DLD1 (cell line): ENCODE measurements around the gene UNC119.

Experiments used
- in situ Hi-C: cut with HindIII; loops from 2 replicates; pipeline ENCODE4 v1.10.0; 2017; ENCODE audit warnings: low sequenced_read_pairs

The UNC119 gene

GRCh38 chr17:28545787-28546415 is 6.5 kb downstream of the UNC119 start:
- in situ Hi-C loops, result loop anchor here (5.0 kb wide), 2 partner anchors 46 to 49 kb away; no protein-coding TSS in a partner anchor

DNA sequence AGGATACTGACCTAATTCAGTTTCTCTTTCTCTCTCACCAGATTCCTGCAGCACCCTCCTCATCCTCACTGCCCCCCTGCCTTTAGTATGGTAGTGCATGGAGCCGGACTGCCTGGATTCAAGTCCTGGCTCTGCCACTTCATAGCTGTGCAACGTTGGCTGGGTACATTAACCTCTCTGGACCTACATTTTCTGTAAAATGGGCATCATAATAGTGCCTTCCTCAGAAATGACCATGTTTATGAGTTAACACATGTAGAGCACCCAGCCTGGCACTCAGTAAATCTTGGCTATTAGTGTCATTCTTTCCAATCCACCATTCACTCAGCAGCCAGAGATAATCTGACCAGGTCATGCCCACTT is 7.3 kb downstream of the UNC119 start:
- in situ Hi-C loops, result loop anchor here (5.0 kb wide), 2 partner anchors 47 to 48 kb away; no protein-coding TSS in a partner anchor

DNA sequence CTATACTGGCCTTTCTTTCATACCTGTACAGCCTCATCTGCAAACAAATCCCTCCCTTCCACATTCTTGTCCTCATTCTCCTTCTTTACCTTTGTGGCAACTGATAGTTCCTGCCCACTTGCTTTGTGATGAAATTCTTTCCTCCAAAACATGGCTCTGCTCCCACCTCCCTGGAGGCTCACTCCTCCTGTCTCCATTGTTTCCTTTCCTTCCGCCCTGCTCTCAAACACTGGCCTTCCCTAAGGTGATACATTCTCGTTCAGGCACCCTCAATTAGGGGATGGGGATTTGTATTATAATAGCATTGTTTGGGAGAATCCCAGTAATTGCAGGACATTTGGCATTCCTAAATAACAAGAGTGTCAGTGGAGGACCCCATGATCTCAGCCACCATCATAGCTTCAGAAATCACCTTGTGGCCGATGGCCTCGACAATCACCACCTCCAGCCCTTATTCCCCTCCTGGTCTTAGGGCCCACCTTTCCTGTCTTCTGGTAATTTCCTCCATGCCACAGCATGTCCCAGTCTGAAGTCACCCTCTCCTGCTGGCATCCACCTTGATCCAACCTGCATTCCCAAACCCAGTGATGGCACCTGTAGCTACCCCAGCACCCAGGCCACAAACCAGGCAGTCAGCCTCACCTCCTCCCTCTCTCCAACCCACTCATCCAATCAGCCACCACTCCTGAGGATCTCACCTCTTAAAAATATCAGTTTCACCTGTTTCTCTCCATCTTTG is 7.9 kb downstream of the UNC119 start:
- in situ Hi-C loops, result loop anchor here (5.0 kb wide), 2 partner anchors 47 to 48 kb away; no protein-coding TSS in a partner anchor

DNA sequence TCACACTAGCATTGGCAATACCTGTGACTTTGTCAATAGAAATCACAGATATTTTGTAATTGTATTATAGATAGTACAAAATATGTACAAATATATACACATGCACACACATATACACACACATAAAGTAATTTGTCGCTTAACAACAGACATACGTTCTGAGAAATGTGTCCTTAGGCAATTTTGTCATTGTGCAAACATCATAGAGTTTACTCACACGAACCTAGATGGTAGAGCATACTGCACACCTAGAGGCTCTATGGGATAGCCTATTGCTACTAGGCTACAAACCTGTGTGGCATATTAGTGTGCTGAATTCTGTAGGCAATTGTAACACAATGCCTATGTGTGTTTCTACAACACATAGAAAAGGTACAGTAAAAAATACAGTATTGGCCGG is 11.0 kb downstream of the UNC119 start:
- in situ Hi-C loops, result no loop called here

DNA sequence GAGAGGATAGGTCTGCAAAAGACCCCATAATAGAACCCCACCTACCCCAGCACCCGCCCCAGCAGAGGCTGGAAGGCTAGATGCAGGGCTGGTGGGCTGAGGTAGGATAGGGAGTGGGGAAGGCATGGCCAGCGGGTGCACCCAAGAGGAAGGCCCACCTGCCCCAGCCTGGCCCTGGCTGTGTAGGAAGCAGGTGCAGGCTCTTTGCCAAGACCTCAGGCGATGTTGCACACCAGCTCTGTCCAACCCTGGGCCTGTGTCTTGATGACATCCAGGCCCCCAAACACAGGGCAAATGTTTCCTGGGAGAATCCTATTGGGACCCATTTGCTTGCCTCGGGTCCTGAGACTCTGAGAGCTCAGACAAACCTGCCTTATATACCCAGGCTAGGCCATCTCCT is 12.2 kb downstream of the UNC119 start:
- in situ Hi-C loops, result no loop called here

GRCh38 chr17:28538296-28538895 is 14.0 kb downstream of the UNC119 start:
- in situ Hi-C loops, result no loop called here

DNA sequence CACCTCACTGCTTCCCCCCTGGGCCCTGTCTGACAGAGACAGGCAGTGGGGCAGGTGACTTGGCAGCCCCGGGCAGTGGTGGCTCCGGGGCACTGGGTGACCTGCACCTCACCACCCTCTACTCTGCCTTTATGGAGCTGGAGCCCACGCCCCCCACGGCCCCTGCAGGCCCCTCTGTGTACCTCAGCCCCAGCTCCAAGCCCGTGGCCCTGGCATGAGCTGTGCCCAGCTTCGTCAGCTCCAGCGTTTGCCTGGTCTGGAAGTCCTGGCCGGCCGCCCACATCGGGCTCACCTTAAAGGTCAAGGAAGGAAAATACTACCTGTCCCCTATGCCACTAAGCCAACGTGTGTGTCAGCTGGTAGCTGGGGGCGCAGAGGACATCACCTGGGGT is 15.2 kb downstream of the UNC119 start:
- in situ Hi-C loops, result no loop called here

- in situ Hi-C loops, result no loop called here
These were observed 15.7 kb downstream of the UNC119 start for GRCh38 chr17:28536532-28537218.

- in situ Hi-C loops, result no loop called here
These were observed 17.6 kb downstream of the UNC119 start for GRCh38 chr17:28534740-28535375.

DNA sequence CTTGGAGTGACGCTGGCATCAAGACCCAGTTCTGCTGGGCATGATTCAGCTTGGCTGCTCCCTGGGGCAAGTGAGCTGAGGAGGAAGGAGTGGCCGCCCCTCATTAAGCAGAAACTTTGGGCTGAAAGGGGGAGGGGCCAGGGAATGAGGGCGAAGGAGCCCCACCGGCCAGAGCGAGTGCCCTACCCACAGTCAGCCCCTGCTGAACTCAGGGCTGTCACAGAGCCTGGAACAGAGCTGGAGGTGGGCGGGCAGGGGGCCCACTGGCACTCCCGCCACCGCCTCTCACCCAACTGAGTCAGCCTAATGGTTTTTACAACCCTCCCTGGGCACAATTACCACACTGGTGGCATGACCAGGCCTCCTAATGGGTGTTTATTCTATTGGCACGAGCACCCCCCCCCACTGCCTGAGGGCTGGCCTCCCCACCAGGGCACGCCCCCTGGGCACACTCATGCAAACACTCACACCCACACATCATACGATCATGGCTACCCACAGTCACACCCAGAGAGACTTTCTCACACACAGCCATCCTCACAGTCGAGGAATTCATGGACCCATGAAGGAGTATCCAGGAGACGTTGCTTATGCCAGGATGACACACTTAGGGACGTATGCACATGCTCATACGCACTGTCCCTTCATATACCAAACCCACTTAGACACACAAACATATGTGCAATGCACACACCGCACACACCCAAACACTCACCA is 19.2 kb downstream of the UNC119 start:
- in situ Hi-C loops, result no loop called here

GRCh38 chr17:28532050-28532960 is 20.1 kb downstream of the UNC119 start:
- in situ Hi-C loops, result no loop called here

- in situ Hi-C loops, result no loop called here
These were observed 21.5 kb downstream of the UNC119 start for GRCh38 chr17:28530926-28531325.

GRCh38 chr17:28530250-28530649 is 22.2 kb downstream of the UNC119 start:
- in situ Hi-C loops, result no loop called here

GRCh38 chr17:28529013-28529400 is 23.4 kb downstream of the UNC119 start:
- in situ Hi-C loops, result no loop called here

DNA sequence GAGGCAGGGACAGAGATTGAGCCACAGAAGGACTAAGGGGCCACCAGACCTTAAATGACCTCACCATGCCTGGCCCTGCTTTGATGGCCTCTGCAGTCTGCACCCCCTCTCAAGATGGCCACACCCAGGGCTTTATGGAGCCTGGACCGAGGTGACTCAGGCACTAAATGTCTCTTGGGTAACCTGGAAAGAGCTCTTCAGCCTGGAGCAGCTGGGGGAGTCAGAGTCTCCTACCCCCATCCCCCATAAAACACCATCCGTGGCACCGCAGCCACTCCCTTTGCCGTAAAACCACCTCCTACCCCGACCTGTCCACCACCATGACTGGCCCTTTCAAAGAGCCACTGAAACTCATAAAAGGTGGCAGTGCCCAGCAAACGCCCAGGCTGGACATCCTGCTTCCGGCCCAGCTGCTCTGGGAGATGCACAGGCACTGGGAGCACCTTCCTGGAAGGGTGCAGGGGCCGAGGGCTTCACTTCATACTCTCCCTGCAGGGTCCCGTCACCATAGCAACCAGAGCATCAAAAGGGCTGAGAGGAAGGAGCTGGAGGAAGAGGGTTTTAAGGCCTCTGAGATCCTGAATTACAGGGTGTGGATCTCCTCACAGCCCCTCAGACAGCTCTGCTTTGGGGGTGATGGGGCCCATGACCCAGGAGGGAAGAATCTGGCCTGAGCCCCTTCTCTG is 24.0 kb downstream of the UNC119 start:
- in situ Hi-C loops, result no loop called here

- in situ Hi-C loops, result no loop called here
These were observed 24.6 kb downstream of the UNC119 start for GRCh38 chr17:28527859-28528258.

- in situ Hi-C loops, result no loop called here
These were observed 25.2 kb downstream of the UNC119 start for GRCh38 chr17:28527181-28527681.

DNA sequence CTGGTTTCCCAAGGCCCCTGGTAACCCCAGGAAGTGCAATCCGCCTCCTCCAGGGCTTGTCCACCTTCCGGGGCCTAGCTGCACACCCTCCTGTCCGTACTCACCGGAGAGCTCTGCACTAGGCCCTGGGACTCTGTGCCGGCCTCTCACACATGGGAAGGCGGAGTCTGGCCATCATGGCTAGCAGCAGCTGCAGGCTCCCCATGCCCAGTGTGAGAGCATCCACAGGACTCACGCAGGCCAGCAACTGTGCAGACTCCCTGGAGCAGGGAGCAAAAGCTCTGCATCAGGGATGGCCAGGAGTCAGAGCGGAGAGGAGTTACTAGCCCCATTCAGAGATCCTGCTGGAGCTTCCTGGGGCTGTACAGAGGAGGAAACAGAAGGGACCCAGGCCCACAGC is 26.0 kb downstream of the UNC119 start:
- in situ Hi-C loops, result no loop called here
